Ascending aorta (tissue), 2 donors: Measurements from ENCODE around the gene ANGEL2. TPM values are rescaled to one million over a fixed set of nuclear protein-coding genes. Genes with fewer than 3 reads are reported as not detected.
"Not testable (repeated sequence)": the region's sequence is repeated elsewhere in the genome, so short reads cannot be mapped to it uniquely, and the experiment has no call there.

Source experiments
- DNase-seq, 2 donors: peaks; one replicate each; pipeline ENCODE4 v3.0.0-alpha.2; 2019; ENCODE audit warnings: low spot score in 2 of 2
- H3K27ac ChIP-seq, 2 donors: fragments of 200-600 bp; sonication (generic); one replicate each; pipeline ENCODE4 v1.5.1; 2016 to 2017; ENCODE audit warnings: mild to moderate bottlenecking in 1 of 2
- H3K27me3 ChIP-seq: fragments of 200-600 bp; sonication (generic); one replicate; pipeline ENCODE4 v1.5.1; 2017
- H3K36me3 ChIP-seq, 2 donors: fragments of 200-600 bp; sonication (generic); one replicate each; pipeline ENCODE4 v1.5.1; 2016
- H3K4me1 ChIP-seq, 2 donors: fragments of 200-600 bp; sonication (generic); one replicate each; pipeline ENCODE4 v1.5.1; 2016 to 2017; ENCODE audit warnings: mild to moderate bottlenecking in 1 of 2
- H3K4me3 ChIP-seq, 2 donors: fragments of 200-600 bp; sonication (generic); one replicate each; pipeline ENCODE4 v1.5.1; 2016 to 2017; ENCODE audit warnings: mild to moderate bottlenecking in 1 of 2
- H3K9me3 ChIP-seq, 2 donors: fragments of 200-600 bp; sonication (generic); one replicate each; pipeline ENCODE4 v1.5.1; 2016
- intact Hi-C: fragments of 100-400 bp; cut with DNase I; formaldehyde crosslinking; loops from one replicate; pipeline ENCODE4 v1.15.1; 2023
- total RNA-seq: library from RNA; depleted of rRNA; stranded (reverse); fragments of >200 nt; gene quantifications from one replicate; pipeline ENCODE4 v1.1.0, GENCODE V29; 2016
- TF ChIP-seq, protein P1 (sequence below), 3 experiments: fragments of 200-600 bp in 2 of 3; fragments of 450-650 bp in 1 of 3; sonication (generic) in 2 of 3; IDR thresholded peaks; one replicate each; pipeline ENCODE4 v1.5.1; 2016 to 2019; ENCODE audit warnings: antibody characterized with exemption in 3 of 3, mild to moderate bottlenecking in 1 of 3, moderate library complexity in 1 of 3

ANGEL2 gene
- total RNA-seq, 1 donor from 2014 or later, result 36.7 TPM

DNA sequence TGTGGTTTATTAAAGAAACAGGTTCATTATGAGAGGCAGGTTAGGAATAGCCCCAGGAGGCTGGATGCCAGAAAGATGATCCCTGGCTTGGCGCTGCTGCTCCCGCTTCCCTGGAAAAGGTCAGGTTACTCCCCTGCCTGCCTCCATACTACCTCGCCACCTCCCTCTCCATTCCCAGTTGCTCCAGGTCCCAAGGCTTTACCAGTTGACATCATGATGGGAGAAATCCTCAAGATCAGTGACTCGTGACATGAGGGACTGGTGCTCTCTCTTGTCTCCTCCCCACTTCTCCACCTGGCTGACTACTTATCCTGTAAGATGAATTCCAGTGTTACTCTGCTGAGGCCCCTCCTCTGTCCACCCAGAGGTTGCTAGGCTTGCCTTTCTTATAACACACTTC lies 45.6 kb downstream of the ANGEL2 start:
- no peaks in the 10 kb centered on the region for H3K9me3 ChIP-seq
- H3K27ac ChIP-seq, result no peak overlapping the region
- no peaks in the 10 kb centered on the region for H3K36me3 ChIP-seq
- H3K4me1 ChIP-seq, result no peaks in the 10 kb centered on the region
- peak in 1 of 2 donors; percentile 31 for DNase-seq
- no peaks in the 10 kb centered on the region for H3K27me3 ChIP-seq
- intact Hi-C loops, result no loop called here
- TF ChIP-seq, protein P1, sequence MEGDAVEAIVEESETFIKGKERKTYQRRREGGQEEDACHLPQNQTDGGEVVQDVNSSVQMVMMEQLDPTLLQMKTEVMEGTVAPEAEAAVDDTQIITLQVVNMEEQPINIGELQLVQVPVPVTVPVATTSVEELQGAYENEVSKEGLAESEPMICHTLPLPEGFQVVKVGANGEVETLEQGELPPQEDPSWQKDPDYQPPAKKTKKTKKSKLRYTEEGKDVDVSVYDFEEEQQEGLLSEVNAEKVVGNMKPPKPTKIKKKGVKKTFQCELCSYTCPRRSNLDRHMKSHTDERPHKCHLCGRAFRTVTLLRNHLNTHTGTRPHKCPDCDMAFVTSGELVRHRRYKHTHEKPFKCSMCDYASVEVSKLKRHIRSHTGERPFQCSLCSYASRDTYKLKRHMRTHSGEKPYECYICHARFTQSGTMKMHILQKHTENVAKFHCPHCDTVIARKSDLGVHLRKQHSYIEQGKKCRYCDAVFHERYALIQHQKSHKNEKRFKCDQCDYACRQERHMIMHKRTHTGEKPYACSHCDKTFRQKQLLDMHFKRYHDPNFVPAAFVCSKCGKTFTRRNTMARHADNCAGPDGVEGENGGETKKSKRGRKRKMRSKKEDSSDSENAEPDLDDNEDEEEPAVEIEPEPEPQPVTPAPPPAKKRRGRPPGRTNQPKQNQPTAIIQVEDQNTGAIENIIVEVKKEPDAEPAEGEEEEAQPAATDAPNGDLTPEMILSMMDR (IDR thresholded peaks at IDR 0.05), result no peak
- H3K4me3 ChIP-seq, result no peak overlapping the region

DNA sequence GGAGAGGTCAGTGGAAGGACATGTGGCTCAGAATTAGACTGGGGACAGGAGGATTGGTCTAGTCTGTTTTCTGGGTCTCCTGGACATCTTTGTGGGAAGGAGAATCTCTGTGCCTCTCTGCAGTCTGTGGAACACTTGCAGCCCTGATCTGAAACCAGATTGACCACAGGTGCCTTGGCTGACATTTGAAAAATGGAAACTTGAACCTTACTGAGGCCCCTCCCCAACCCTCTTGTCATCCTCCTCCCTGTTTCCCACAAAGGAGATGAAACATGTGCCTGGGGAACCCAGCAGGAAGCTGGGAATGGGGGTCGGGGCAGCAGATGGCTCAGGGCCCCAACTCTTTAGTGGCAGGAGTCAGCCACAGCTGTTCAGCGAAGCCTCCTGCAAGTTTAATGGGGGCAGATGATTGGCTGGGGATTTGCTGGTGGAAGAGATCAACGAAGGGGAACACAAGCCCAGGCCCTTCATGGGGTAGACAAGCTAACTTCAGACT lies 47.3 kb downstream of the ANGEL2 start:
- no peak overlapping the region for H3K27ac ChIP-seq
- H3K36me3 ChIP-seq, result no peaks in the 10 kb centered on the region
- no peaks in the 10 kb centered on the region for H3K4me1 ChIP-seq
- H3K9me3 ChIP-seq, result no peaks in the 10 kb centered on the region
- TF ChIP-seq, protein P1 (IDR thresholded peaks at IDR 0.05), result no peak
- no peaks in the 10 kb centered on the region for H3K27me3 ChIP-seq
- no peak overlapping the region for H3K4me3 ChIP-seq
- no peak for DNase-seq
- intact Hi-C loops, result no loop called here

DNA sequence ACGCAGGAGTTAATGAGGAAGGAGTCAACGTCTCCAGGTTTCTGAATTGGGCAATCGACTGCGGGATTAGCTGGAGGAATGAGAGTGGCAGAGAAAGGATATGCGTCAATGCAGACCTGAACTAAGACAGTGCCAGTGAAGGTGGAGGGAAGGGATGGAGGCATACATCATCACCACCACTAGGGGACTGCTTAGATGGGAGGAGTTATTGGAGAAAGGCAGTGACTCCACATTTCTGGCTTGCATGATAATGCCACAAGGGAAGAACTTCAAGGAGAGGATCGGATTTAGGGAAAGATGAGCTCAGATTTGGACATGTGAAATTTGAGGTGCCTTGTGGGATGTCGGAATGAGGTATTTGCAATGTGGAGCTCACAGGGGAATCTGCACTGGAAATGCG lies 47.9 kb downstream of the ANGEL2 start:
- no peak overlapping the region for H3K27ac ChIP-seq
- intact Hi-C loops, result no loop called here
- no peaks in the 10 kb centered on the region for H3K9me3 ChIP-seq
- H3K4me3 ChIP-seq, result no peak overlapping the region
- DNase-seq, result no peak
- TF ChIP-seq, protein P1 (IDR thresholded peaks at IDR 0.05), result peak in 1 of 3 experiments; percentile 4
- H3K4me1 ChIP-seq, result no peaks in the 10 kb centered on the region
- no peaks in the 10 kb centered on the region for H3K36me3 ChIP-seq
- H3K27me3 ChIP-seq, result no peaks in the 10 kb centered on the region

DNA sequence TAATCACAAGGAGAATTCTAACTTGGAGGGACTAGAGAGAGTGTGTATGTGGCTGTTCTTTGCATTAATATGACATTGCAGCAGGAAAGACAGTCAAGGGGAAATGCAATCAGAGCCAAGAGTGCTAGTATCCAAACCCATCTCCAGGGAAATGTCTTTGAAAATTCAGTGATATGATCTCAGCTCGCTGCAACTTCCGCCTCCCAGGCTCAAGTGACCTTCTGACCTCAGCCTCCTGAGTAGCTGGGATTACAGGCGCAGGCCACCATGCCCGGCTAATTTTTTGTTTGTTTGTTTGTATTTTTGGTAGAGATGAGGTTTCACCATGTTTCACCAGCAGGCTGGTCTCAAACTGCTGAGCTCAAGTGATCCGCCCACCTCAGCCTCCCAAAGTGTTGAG lies 49.1 kb downstream of the ANGEL2 start:
- Histone ChIP-seq H3K9me3 (no peaks in the 10 kb centered on the region), H3K27ac (no peak overlapping the region), H3K36me3 (no peaks in the 10 kb centered on the region), H3K4me1 (no peaks in the 10 kb centered on the region), H3K27me3 (no peaks in the 10 kb centered on the region), H3K4me3 (no peak overlapping the region)
- DNase-seq, result no peak
- intact Hi-C loops, result no loop called here
- TF ChIP-seq, protein P1 (IDR thresholded peaks at IDR 0.05), result no peak

DNA sequence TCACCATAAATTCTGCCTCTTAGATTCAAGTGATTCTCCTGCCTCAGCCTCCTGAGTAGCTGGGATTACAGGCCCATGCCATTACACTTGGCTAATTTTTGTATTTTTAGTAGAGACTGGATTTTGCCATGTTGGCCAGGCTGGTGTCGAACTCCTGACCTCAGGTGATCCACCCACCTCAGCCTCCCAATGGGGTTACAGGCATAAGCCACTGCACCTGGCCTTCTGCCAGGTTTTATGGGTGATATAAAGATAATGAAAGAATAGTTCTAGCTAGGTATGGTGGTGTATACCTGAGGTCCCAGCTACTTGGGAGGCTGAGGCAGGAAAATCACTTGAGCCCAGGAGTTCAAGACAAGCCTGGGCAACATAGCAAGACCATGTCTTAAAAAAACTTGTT lies 50.7 kb downstream of the ANGEL2 start:
- H3K4me1 ChIP-seq, H3K27me3 ChIP-seq, H3K36me3 ChIP-seq, H3K4me3 ChIP-seq, H3K9me3 ChIP-seq, DNase-seq, H3K27ac ChIP-seq, intact Hi-C loops: not testable (repeated sequence)

DNA sequence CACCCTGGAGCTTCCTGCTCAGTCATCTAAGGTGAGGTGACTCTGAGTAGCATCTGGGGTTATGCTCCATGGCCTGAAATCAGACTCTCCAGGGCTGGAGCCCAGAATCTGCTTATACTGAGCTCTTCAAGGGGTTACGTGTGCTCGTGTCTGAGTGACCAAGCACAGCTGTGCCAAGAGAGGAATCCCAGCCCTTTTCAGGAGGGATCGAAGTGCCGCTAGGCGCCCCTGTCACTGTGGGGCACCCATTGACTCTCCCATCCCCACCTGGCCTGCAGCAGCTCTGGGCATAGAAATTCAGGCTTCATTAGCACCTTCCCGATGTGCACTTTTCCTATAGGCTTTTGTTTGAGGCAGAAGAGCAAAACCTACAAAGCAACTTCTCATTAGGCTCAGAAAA lies 51.6 kb downstream of the ANGEL2 start:
- Histone ChIP-seq H3K27me3 (no peaks in the 10 kb centered on the region), H3K4me3 (no peak overlapping the region), H3K4me1 (no peaks in the 10 kb centered on the region), H3K27ac (no peak overlapping the region), H3K36me3 (no peaks in the 10 kb centered on the region), H3K9me3 (no peaks in the 10 kb centered on the region)
- no peak for DNase-seq
- TF ChIP-seq, protein P1 (IDR thresholded peaks at IDR 0.05), result no peak
- intact Hi-C loops, result no loop called here
